Renal cortex interstitium (tissue), 11 donors: ENCODE results near the gene KIFAP3. TPM values are rescaled to one million over a fixed set of nuclear protein-coding genes. Genes with fewer than 3 reads are reported as not detected.

Experiments used
- DNase-seq, 11 donors: peaks; one replicate each; pipeline ENCODE4 v3.0.0-alpha.2; 2013; ENCODE audit warnings: low read depth in 9 of 11, low spot score in 4 of 11; ENCODE audit errors: extremely low read depth in 1 of 11
- polyA plus RNA-seq, 3 donors: library from polyadenylated mRNA; unstranded; fragments of 120-200 nt; gene quantifications; one replicate each; pipeline ENCODE4 v1.2.1, GENCODE V29; 2013; ENCODE audit not compliant: insufficient read length in 3 of 3

KIFAP3 gene
- polyA plus RNA-seq, 3 donors: 41.0 to 50.6 (median 42.4) TPM

GRCh38 chr1:169900571-169900970 is 173.9 kb downstream of the KIFAP3 start:
- no peak for DNase-seq

DNA sequence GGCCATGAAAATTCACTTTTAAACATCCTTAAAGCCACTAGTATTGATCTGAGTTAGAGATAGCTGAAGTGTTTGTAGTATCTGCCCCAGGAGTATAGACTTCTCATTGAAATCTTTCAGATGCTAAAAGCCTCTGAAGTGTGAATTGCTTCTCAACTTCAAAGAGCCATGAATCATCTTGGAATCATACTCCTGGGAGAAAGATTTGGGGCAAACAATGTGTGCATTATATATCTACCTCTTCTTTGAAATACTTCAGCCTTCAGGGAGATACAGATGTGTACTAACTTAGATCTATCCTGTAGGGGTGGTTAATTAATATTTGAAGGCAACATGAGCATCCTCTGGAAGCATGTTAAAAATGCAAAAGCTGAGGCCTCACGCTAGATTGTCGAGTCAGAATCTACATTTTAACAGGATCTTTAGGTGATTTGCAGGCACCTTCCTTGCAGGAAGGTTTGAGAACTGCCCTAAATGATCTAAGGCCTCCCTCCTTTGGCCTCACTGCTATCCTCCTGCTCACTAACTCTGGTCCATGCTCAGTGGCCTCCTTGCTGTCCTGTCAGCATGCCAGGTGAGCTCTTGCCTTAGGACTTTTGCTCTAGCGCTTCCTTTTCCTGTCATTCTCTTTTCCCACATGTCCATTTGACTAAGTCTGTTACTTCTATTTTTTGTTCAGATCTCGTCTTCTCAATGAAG is 174.8 kb downstream of the KIFAP3 start:
- no peak for DNase-seq

DNA sequence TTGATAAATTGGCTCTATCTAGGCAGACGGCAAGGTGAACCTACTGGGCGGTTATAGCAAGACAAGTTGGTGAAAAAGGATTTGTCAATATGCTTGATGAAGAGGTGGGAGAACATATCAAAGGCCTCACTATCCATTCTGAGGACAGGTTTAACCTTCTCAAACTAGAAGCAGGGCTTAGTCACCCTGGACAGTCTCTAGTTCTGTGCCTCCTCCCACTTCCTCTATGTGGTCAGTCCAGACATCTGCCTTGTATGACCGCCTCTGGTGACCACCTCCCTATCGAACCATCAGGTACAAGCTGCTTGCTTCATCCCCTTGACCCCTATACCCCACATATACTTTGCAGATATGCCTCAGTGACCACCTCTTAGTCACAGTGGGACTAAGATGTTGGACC is 178.5 kb downstream of the KIFAP3 start:
- no peak for DNase-seq

DNA sequence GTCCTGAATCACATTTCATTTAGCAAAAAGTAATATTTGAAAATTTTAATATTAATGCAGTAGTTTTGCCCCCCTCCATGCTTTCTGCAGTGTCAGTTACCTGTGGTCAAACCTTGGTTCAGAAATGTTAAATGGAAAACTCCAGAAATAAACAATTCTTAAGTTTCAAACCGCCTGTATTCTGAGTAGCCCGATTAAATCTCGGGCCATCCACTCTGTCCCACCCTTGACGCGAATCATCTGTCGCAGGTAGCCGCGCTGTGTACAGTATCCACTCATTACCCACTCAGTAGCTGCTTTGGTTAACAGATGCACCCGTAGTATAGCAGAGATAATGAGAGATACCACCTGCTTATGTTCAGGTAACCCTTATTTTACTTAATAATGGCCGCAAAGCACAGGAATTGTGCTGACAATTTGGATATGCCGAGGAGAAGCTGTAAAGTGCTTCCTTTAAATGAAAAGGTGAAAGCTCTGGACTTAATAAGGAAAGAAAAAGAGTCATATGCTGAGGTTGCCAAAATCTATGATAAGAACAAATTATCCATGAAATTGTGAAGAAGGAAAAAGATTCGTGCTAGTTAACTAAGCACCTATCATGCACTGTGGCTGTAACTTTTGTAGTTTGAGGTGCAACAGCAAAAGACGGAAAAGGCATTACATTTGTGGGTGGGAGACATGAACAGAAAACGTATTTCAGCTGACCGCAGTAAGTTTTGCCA is 179.9 kb downstream of the KIFAP3 start:
- peak in 5 of 11 donors; percentile 3 to 18 (median 8) for DNase-seq

- peak; percentile 92 to 99 (median 96) for DNase-seq
Measured at GRCh38 chr1:169893645-169894423, 180.7 kb downstream of the KIFAP3 start, which contains the start of gene SCYL3. Gene SCYL3, minus strand, starts transcription at chr1:169893896. Its CDS starts 5,056 bp downstream, at chr1:169888840.

GRCh38 chr1:169892927-169893644 is 181.4 kb downstream of the KIFAP3 start:
- DNase-seq: peak in 6 of 11 donors; percentile 26 to 54 (median 44)

GRCh38 chr1:169892176-169892926 is 182.1 kb downstream of the KIFAP3 start:
- DNase-seq: no peak

- no peak for DNase-seq
Measured at GRCh38 chr1:169891539-169891885, 183.0 kb downstream of the KIFAP3 start.

GRCh38 chr1:169890761-169891538 is 183.5 kb downstream of the KIFAP3 start:
- peak in 5 of 11 donors; percentile 17 to 67 (median 30) for DNase-seq

DNA sequence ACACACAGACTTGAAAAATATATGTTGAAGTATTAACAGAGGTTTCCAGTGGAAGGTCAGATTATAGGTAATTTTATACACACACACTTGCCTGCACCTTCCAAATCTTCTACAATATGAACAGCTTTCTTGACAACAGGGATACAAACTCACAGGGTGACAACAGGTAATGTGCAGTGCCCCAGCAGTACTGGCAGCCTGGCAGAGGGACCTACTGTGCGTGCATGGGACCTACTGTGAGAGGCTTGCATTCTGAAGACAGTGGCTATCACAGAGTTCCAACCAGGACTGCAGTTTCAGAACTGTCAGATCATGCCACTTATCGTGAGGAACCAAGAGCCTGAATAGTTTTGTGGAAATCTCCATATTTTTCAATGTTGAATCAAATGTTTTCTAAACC is 184.6 kb downstream of the KIFAP3 start:
- DNase-seq: no peak

DNA sequence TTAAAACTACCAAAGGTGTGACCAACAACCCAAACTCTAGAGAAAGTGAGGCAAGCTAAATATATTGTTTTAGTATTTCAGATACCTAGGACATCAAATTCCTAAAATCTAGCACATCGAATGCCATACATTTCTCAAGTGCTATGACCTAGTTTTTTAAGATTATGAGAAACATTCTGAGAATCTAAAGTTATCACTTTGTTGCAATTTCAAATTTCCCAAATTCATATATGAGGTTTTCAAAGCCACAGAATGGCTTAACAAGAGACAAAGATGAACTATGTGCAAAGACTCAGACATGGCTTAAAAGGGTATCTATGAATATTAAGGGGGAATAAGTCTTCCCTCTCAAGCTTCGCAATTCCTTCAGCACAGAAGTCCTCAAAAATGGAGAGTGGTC is 187.6 kb downstream of the KIFAP3 start:
- no peak for DNase-seq

- no peak for DNase-seq
Measured at GRCh38 chr1:169886422-169886821, 188.1 kb downstream of the KIFAP3 start.

DNA sequence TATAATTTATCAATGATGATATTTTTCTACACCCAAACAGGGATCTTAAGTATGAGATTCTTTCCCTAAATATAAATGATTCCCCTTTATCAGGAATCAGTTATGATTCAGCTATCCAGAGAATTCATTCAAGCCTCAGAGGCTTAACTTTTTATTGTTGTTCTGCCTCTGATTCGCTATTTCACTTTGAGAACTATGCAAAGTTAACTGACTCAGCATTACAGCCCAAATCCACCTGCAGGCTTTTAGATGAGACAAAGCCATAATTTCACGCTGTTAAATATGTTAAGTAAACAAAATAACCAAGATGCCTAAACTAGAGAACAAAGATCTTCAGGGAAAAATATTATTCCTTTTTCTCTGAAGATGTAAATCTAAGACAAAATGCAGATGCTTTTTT is 189.3 kb downstream of the KIFAP3 start:
- no peak for DNase-seq

- no peak for DNase-seq
Measured at GRCh38 chr1:169884634-169885033, 189.9 kb downstream of the KIFAP3 start.

DNA sequence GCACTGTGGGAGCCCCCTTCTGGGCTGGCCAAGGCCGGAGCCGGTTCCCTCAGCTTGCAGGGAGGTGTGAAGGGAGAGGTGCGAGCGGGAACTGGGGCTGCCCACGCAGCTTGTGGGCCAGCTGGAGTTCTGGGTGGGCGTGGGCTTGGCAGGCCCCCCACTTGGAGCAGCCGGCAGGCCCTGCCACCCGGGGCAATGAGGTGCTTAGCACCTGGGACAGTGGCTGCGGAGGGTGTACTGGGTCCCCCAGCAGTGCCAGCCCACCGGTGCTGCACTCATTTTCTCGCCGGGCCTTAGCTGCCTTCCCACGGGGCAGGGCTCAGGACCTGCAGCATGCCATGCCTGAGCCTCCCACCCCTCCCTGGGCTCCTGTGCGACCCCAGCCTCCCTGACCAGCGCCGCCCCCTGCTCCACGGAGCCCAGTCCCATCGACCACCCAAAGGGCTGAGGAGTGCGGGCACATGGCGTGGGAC is 192.4 kb downstream of the KIFAP3 start:
- no peak for DNase-seq

DNA sequence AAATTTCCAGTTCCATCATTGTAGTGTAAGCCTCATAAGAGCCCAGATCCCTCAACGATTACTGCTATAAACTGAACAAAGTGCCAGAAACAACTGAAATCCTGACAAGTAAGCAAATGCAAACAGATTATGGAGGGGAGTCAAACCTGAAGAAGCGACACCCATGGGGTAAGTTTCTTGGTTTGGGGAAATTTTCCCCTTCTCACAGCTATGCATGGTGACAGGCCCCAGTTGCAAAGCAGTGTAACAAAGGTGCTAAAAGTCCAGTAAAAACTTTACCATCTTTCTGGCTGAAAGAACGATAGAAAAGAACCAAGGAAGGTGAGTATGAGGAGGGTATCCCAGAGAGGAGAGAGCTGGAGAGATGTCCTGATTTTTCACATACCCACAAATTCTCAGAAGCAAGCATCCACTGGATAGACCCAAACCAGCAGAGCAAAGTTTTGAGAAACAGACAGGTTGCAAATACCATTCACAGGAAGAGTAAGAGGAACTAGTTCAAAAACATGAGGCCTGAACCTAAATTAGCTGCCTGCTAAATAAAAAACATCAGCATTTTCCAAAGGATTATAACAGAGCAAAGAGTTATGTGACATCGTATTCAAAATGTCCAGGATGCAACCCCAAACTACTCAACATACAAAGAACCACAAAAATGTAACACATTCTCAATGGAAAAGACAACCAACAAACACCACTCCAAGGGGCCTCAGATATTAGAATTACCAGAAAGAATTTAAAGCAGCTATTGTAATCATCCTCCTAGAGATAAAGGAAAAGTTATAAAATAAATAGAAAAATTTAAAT is 195.3 kb downstream of the KIFAP3 start:
- DNase-seq: no peak

- DNase-seq: no peak
Measured at GRCh38 chr1:169878498-169878897, 196.0 kb downstream of the KIFAP3 start.
